ENCODE results near the gene CGB1. TPM values are rescaled to one million over a fixed set of nuclear protein-coding genes. Genes with fewer than 3 reads are reported as not detected.
"Not testable (repeated sequence)": the region's sequence is repeated elsewhere in the genome, so short reads cannot be mapped to it uniquely, and the experiment has no call there.

The CGB1 gene
- total and polyA plus RNA-seq, 2 of the 13 experiments (the other 11 are each of a cell fraction or from before 2014, with no cell fraction given) = not detected

DNA sequence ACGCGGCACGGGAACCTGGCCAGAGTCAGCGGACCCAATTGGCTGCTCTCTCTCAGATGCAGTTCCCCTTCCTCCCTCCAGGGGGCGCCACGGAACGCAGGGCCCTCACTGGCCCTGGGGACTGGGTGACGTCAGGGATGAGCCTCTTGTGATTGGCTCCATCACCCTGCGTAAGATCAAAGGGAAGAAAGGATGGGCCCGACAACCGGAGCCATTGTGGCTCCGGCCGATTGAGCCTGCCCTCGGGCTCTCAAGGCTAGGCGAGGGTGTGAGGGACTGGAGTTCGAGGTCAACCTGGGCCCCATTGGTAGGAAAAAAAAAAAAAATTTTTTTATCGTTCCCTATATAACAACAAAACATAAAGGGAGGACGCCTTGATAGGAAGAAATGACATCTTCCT, at the start of gene CGB1 (continued):
- peak; percentile 42; the same call in 1 of the 2 replicates for TF ChIP-seq HDAC2 (CRISPR knock-in tag; IDR thresholded peaks at IDR 0.05)
- 0 out of 2 replicates have a peak, but pooled peaks have one; percentile 20 for TF ChIP-seq RFX5 (IDR thresholded peaks at IDR 0.05; ENCODE audit: low read depth, low read length)
- TF ChIP-seq NFYB (CRISPR knock-in tag; IDR thresholded peaks at IDR 0.05) = peak; percentile 79
- TF ChIP-seq DR1 (CRISPR knock-in tag; IDR thresholded peaks at IDR 0.05) = 0 out of 2 replicates have a peak, but pooled peaks have one; percentile 31
- peak; percentile 89 for TF ChIP-seq CREB1 (IDR thresholded peaks at IDR 0.05)
- peak; percentile 80 for TF ChIP-seq CREB1 (CRISPR knock-in tag; IDR thresholded peaks at IDR 0.05)
- TF ChIP-seq CREM (IDR thresholded peaks at IDR 0.05) = peak; percentile 58; the same call in 1 of the 2 replicates
- not testable (repeated sequence) for TF ChIP-seq CREM (CRISPR knock-in tag; IDR thresholded peaks at IDR 0.05)
- TF ChIP-seq STAG1 (CRISPR knock-in tag; IDR thresholded peaks at IDR 0.05) = peak; percentile 17; the same call in 1 of the 2 replicates
- peak; percentile 52 for TF ChIP-seq ZMYM4 (CRISPR knock-in tag; IDR thresholded peaks at IDR 0.05)
- peak; percentile 63; the same call in 1 of the 2 replicates for TF ChIP-seq ATF1 (CRISPR knock-in tag; IDR thresholded peaks at IDR 0.05)

DNA sequence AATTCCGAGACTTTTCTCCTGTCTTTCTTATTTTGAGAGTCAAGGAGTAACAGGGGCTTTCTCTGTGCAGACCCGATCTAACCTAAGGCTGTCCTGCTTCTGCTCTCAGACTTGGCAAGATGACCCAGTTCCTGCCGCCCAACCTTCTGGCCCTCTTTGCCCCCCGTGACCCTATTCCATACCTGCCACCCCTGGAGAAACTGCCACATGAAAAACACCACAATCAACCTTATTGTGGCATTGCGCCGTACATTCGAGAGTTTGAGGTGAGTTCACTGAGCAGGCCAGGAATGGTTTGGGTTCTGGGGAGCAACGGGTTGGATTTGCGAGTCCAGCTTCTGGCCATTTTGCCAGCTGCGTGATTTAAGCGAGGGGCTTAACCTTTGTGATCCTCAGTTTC, 49.6 kb upstream of the CGB1 start:
- H3K4me1 ChIP-seq (ENCODE audit: insufficient read depth, low read length) = peaks cover 43% of the 10 kb centered on the region
- peak overlapping the region; percentile 99 for H3K4me2 ChIP-seq (ENCODE audit: low read depth, low read length)
- H3K4me3 ChIP-seq (replicated peaks in 1 of 3; ENCODE audit: insufficient read depth in 1 of 3, low read depth in 2 of 3, low read length in 3 of 3) = peak overlapping the region; percentile 91 to 97 (median 93)
- H3K9ac ChIP-seq (ENCODE audit: insufficient read depth, low read depth, low read length) = peak overlapping the region; percentile 99
- H4K20me1 ChIP-seq (ENCODE audit: insufficient read depth, low read length) = peaks cover 38% of the 10 kb centered on the region
- no TSS peak for BruUV-seq (replicated peaks)
- POLR2A ChIA-PET = interaction anchor here (1.1 to 1.2 kb wide), 2 partner anchors 11 to 27 kb away, joined by 4 to 6 read pairs; no protein-coding TSS in a partner anchor
- DNase-seq (ENCODE audit: low spot score) = no peak
- no peaks in the 10 kb centered on the region; the same call in 1 of the 2 replicates for H3K9me3 ChIP-seq (ENCODE audit: low read length)
- peak overlapping the region; percentile 94 for H3K27ac ChIP-seq (ENCODE audit: extremely low read length, insufficient read depth, low read length)
- TF ChIP-seq ZNF572 (CRISPR knock-in tag; IDR thresholded peaks at IDR 0.05) (0 out of 2 replicates have a peak, but pooled peaks have one; percentile 26), ZNF430 (CRISPR knock-in tag; IDR thresholded peaks at IDR 0.05) (0 out of 2 replicates have a peak, but pooled peaks have one; percentile 55), GTF2F1 (IDR thresholded peaks at IDR 0.05; ENCODE audit: low read length) (no peak)
- in situ Hi-C loops (cut with HindIII; ENCODE audit: extremely low pct_ligation_motif_present, low pct_unique_long_range_greater_than_20kb) = no loop called here
- peaks cover 20 to 31% of the 10 kb centered on the region in 2 experiments for H3K36me3 ChIP-seq (replicated peaks in 1 of 2; ENCODE audit: control insufficient read depth in 1 of 2, insufficient read depth in 2 of 2, low read length in 2 of 2)
- H3K79me2 ChIP-seq (ENCODE audit: insufficient read depth, low read length) = peaks cover 47% of the 10 kb centered on the region
- intact Hi-C loops (cut with micrococcal nuclease; ENCODE audit: unreplicated experiment) = no loop called here
- 20% methylated on average over 11 of the region's 11 CpGs for WGBS (ENCODE audit: low lambda C conversion rate)
- no peak for ATAC-seq
- CTCF ChIA-PET (ENCODE audit: low intra/inter-chr PET ratio, low total read pairs) = no interaction called here
- no peak for FAIRE-seq
- H3K27me3 ChIP-seq (ENCODE audit: control insufficient read depth in 1 of 2, insufficient read depth in 2 of 2, low read length in 2 of 2) = no peaks in the 10 kb centered on the region; a peak in 1 of 5 replicates
- no peak overlapping the region for H2AFZ ChIP-seq (ENCODE audit: low read length)
